Esophagus squamous epithelium (tissue), 5 donors: ENCODE data around the gene AP2M1. TPM values are rescaled to one million over a fixed set of nuclear protein-coding genes. Genes with fewer than 3 reads are reported as not detected.

Experiments
- DNase-seq: peaks from one replicate; lab custom pipeline; 2025; lab: John Stamatoyannopoulos, UW
- H3K27ac ChIP-seq, 4 donors: fragments of 200-600 bp; sonication (generic); one replicate each; pipeline ENCODE4 v1.5.1; 2016 to 2019; ENCODE audit warnings: mild to moderate bottlenecking in 1 of 4
- H3K27me3 ChIP-seq, 4 donors: fragments of 200-600 bp; sonication (generic); 1 replicate in 3 of 4; 2 replicates in 1 of 4; pipeline versions ENCODE4 v1.5.1 to v1.6.0; 2017 to 2021; ENCODE audit warnings: antibody characterized with exemption in 1 of 4
- H3K36me3 ChIP-seq, 3 donors: fragments of 200-600 bp; sonication (generic); one replicate each; pipeline ENCODE4 v1.5.1; 2016 to 2019
- H3K4me1 ChIP-seq, 3 donors: fragments of 200-600 bp; sonication (generic); one replicate each; pipeline ENCODE4 v1.5.1; 2017 to 2019
- H3K4me3 ChIP-seq, 4 donors: fragments of 200-600 bp; sonication (generic); 1 replicate in 3 of 4; 2 replicates in 1 of 4; pipeline ENCODE4 v1.5.1; 2016 to 2019; ENCODE audit warnings: mild to moderate bottlenecking in 2 of 4, moderate library complexity in 1 of 4
- H3K9me3 ChIP-seq, 3 donors: fragments of 200-600 bp; sonication (generic); one replicate each; pipeline ENCODE4 v1.5.1; 2016 to 2019
- POLR2A ChIP-seq, 4 donors: fragments of 450-650 bp; IDR thresholded peaks; one replicate each; pipeline ENCODE4 v1.6.1; 2017; ENCODE audit warnings: antibody characterized with exemption in 4 of 4, mild to moderate bottlenecking in 4 of 4, moderate library complexity in 3 of 4
- WGBS, 2 donors: methylation state at CpG; one replicate each; pipeline ENCODE4 v1.1.5; 2018; 5-methylcytosine and 5-hydroxymethylcytosine counted together
- intact Hi-C: fragments of 100-400 bp; cut with DNase I; formaldehyde crosslinking; loops from one replicate; pipeline ENCODE4 v1.15.0; 2022
- total RNA-seq, 4 donors: library from RNA; depleted of rRNA; stranded (reverse); fragments of >200 nt; gene quantifications; one replicate each; pipeline ENCODE4 v1.1.0, GENCODE V29; 2016
- TF ChIP-seq, protein P1 (sequence below), 6 experiments: fragments of 450-650 bp in 4 of 6; fragments of 200-600 bp in 2 of 6; sonication (generic) in 2 of 6; IDR thresholded peaks; one replicate each; pipeline ENCODE4 v1.5.1; 2016 to 2019; ENCODE audit warnings: antibody characterized with exemption in 6 of 6, mild to moderate bottlenecking in 4 of 6, moderate library complexity in 4 of 6
- donor health status: DM: yes; HTN: yes; CAD: no.

AP2M1 gene
- total RNA-seq, 4 donors from 2014 or later: 139 to 212 (median 208) TPM

DNA sequence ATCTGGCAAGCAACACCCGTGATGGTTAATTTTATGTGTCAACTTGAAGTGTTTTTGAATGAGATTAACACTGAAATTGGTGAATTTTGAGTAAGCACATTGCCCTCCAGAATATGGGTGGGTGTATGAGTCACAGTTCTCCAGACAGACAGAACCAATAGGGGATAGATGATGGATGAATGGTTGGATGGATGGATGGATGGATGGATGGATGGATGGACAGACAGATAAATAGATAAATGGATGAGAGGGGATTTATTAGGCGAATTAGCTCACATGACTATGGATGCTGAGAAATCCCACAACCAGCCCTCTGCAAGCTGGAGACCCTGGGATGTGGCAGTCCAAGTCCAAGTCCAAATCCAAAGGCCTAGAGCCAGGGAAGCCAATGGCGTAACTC, 49.3 kb downstream of the AP2M1 start:
- Histone ChIP-seq H3K4me1 (peaks cover 0 to 4% (median 2%) of the 10 kb centered on the region in 3 donors), H3K36me3 (no peaks in the 10 kb centered on the region), H3K4me3 (no peak overlapping the region), H3K27me3 (peaks cover 0 to 69% (median 2%) of the 10 kb centered on the region in 4 donors), H3K9me3 (no peaks in the 10 kb centered on the region), H3K27ac (no peak overlapping the region)
- no peak for TF ChIP-seq POLR2A (IDR thresholded peaks at IDR 0.05)
- TF ChIP-seq, protein P1, sequence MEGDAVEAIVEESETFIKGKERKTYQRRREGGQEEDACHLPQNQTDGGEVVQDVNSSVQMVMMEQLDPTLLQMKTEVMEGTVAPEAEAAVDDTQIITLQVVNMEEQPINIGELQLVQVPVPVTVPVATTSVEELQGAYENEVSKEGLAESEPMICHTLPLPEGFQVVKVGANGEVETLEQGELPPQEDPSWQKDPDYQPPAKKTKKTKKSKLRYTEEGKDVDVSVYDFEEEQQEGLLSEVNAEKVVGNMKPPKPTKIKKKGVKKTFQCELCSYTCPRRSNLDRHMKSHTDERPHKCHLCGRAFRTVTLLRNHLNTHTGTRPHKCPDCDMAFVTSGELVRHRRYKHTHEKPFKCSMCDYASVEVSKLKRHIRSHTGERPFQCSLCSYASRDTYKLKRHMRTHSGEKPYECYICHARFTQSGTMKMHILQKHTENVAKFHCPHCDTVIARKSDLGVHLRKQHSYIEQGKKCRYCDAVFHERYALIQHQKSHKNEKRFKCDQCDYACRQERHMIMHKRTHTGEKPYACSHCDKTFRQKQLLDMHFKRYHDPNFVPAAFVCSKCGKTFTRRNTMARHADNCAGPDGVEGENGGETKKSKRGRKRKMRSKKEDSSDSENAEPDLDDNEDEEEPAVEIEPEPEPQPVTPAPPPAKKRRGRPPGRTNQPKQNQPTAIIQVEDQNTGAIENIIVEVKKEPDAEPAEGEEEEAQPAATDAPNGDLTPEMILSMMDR (IDR thresholded peaks at IDR 0.05): no peak
- WGBS, 2 donors: 75 to 81% methylated on average over 3 of the region's 3 CpGs
- intact Hi-C loops: no loop called here
- DNase-seq: no peak

DNA sequence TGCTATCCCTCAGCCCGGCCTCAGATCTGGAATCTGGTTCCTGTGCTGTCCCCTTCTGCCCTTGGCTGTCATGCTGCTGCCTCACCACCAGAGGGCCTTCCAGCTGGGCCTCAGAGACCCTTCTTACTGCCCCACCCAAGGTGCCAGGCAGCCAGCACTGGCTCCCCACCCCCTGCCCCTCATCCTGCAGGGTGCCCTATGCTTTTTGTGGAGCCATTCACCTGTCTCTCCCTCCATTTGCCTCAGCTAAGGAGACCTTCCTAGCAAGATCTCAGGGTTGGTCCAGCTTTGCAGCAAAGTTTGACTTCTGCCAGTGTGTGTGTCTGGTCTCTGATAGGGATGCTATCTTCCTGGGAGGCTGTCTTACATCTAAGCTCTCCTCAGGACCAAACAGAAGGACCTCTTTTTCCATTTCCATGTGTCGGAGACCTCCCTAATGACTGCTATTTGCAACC, 52.9 kb downstream of the AP2M1 start:
- Histone ChIP-seq H3K4me3 (no peak overlapping the region), H3K4me1 (peaks cover 9 to 26% (median 21%) of the 10 kb centered on the region in 3 donors), H3K27ac (no peak overlapping the region), H3K27me3 (peaks cover 12 to 84% (median 13%) of the 10 kb centered on the region in 4 donors), H3K9me3 (no peaks in the 10 kb centered on the region), H3K36me3 (no peaks in the 10 kb centered on the region)
- 59% methylated on average over 2 of the region's 2 CpGs for WGBS, 2 donors
- TF ChIP-seq, protein P1 (IDR thresholded peaks at IDR 0.05): peak; percentile 47 to 80 (median 68)
- no peak for TF ChIP-seq POLR2A (IDR thresholded peaks at IDR 0.05)
- DNase-seq: no peak
- intact Hi-C loops: no loop called here

DNA sequence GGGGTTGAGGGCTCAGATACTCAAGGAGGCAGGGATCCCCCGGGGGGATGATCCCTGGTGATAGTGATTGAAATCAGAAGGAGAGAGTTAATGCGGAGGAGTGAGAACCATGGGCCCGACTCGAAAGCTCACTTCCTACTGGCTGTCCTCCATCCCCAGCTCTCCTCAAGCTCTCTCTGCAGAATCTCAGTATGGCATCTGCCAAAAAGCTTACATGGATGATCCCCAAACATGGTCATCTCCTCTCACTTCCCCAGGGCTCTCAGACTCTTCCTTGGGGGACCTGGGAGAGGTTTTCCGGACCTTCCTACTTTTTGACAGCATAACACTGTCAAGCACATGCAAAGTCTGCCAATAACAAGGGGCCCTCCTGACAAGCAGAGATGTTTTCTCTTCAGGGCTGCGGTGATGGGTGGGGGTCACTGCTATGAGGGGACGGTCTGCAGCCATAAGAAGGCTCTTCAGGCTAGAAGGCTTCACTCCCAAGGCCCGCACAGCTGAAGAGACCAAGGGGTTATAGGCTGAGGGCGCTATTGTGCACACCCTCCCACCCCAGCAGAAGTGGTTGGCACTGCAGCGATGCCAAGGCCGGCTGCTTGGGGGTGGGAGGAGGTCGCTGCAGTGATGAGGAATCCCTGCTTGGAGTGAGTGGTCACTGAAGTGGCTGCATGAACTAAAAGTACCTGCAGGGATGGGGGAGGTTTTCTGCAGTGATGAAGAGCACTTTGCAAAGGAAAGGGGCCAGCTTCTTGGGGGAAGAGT, 53.9 kb downstream of the AP2M1 start:
- H3K4me3 ChIP-seq: peak overlapping the region in 2 of 4 donors; percentile 53 to 67
- TF ChIP-seq, protein P1 (IDR thresholded peaks at IDR 0.05): no peak
- no peak for TF ChIP-seq POLR2A (IDR thresholded peaks at IDR 0.05)

DNA sequence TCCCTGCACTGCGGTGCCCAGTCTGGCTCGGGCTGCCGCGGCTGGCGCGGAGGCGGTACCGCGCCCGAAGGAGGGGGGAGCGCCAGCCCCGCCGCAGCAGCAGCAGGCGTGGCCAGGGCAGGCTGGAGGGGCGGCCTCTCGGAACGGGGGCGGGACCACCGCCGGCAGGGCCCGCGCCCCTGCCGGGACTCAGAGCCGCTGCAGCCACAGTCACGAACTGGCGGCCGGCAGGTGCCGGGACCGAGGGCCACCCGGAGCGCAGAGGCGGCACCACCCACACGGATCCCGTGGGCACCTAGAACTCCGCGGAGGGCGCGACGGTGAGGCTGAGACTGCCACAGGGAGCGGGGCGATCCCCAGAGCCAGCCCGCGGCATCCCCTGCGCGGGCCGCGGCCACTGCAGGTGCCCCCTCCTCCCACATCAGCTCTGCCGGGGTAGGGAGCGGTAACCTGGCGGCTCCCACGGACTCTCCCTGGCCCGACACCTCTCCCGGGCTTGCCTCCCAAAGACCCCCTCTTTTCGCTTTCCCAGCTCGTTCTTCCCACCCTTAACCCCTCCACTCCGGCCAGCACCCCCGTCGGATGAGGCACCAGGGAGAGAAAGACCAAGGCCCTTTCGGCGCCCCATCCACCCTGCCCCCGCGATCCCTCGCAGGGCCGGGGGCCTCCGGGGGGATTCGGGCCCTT, 54.9 kb downstream of the AP2M1 start, which contains the start of gene VWA5B2:
VWA5B2 (plus strand) TSS at position 192 of the 687 bp plus-strand sequence. CDS start 944 bp downstream, outside the sequence.
- Histone ChIP-seq H3K9me3 (no peaks in the 10 kb centered on the region), H3K27ac (no peak within 1 kb of the TSS), H3K27me3 (peaks cover 12 to 98% (median 13%) of the 10 kb centered on the region in 4 donors), H3K4me1 (peaks cover 9 to 35% (median 21%) of the 10 kb centered on the region in 3 donors), H3K4me3 (peak within 1 kb of the TSS; percentile 27 to 67 (median 46)), H3K36me3 (no peaks in the 10 kb centered on the region)
- intact Hi-C loops: no loop called here
- TF ChIP-seq, protein P1 (IDR thresholded peaks at IDR 0.05): peak in 4 of 6 experiments; percentile 23 to 44 (median 28)
- TF ChIP-seq POLR2A (IDR thresholded peaks at IDR 0.05): no peak
- 3% methylated on average over 9 of the region's 66 CpGs; no CpG with 5 or more reads in 1 of the 2 donors for WGBS, 2 donors
- no peak for DNase-seq

More for the DNA sequence above, 53.9 kb downstream of the AP2M1 start:
- WGBS, 2 donors: 60 to 67% methylated on average over 5 to 7 of the region's 12 CpGs
- peaks cover 9 to 26% (median 21%) of the 10 kb centered on the region in 3 donors for H3K4me1 ChIP-seq
- no peak for DNase-seq
- no peaks in the 10 kb centered on the region for H3K36me3 ChIP-seq
- no peaks in the 10 kb centered on the region for H3K9me3 ChIP-seq
- H3K27me3 ChIP-seq: peaks cover 12 to 89% (median 13%) of the 10 kb centered on the region in 4 donors
- intact Hi-C loops: no loop called here
- H3K27ac ChIP-seq: no peak overlapping the region
